Mammary epithelial cell (primary cell): ENCODE measurements around the gene CMSS1.

Experiments used
- CTCF ChIP-seq, 2 donors: IDR thresholded peaks in 1 of 2; conservative IDR thresholded peaks in 1 of 2; 2 replicates each; pipeline ENCODE4 v1.5.1; 2011 to 2012; ENCODE audit warnings: inconsistent platforms in 2 of 2, low read length in 2 of 2, mild to moderate bottlenecking in 2 of 2, control low read depth in 1 of 2, low read depth in 1 of 2; ENCODE audit not compliant: insufficient read depth in 1 of 2; ENCODE audit errors: extremely low read depth in 1 of 2
- EZH2 ChIP-seq: IDR thresholded peaks from 2 replicates; pipeline ENCODE4 v1.6.1; 2012; ENCODE audit warnings: low read length, inconsistent platforms, borderline replicate concordance

- TF ChIP-seq CTCF (conservative IDR thresholded peaks at IDR 0.05 in 1 of 2, IDR thresholded peaks at IDR 0.05 in 1 of 2; ENCODE audit: extremely low read depth in 1 of 2, insufficient read depth in 1 of 2, low read depth in 1 of 2, low read length in 2 of 2) (no peak), EZH2 (no peak)
Measured at GRCh38 chr3:99884484-99884883, 66.8 kb downstream of the CMSS1 start.
